ENCODE results near the gene TF.
"Not testable (repeated sequence)": the region's sequence is repeated elsewhere in the genome, so short reads cannot be mapped to it uniquely, and the experiment has no call there.

TF gene

GRCh38 chr3:133745981-133746711 lies at the start of gene TF:
TF (plus strand) TSS chr3:133746393; CDS start chr3:133746441, 48 bp downstream.
- DNase-seq, result no peak

- DNase-seq, result no peak
These were observed 48.2 kb upstream of the TF start for GRCh38 chr3:133697960-133698359.

GRCh38 chr3:133699467-133699866 lies 46.7 kb upstream of the TF start:
- no peak for DNase-seq

DNA sequence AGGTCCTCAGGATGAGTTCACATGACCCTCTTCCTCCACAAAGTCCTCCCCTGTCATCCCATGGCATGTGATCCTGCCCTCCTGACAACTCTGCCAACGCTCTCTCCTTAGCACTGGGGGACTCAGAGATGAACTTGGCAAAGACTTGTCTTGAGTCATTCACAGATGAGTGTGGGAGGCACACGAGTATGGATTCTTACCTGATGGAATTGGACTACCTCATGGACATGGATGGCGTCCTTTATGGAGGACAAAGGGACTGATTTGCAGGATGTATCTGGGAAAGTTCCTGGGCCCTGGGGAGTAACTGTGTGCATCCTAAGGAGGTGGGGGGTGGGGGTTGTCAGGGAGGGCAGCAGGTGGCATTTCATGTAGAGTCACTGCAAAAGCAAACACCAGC lies 46.3 kb upstream of the TF start:
- no peak for DNase-seq

- no peak for DNase-seq
These were observed 45.8 kb upstream of the TF start for GRCh38 chr3:133700351-133700750.

DNA sequence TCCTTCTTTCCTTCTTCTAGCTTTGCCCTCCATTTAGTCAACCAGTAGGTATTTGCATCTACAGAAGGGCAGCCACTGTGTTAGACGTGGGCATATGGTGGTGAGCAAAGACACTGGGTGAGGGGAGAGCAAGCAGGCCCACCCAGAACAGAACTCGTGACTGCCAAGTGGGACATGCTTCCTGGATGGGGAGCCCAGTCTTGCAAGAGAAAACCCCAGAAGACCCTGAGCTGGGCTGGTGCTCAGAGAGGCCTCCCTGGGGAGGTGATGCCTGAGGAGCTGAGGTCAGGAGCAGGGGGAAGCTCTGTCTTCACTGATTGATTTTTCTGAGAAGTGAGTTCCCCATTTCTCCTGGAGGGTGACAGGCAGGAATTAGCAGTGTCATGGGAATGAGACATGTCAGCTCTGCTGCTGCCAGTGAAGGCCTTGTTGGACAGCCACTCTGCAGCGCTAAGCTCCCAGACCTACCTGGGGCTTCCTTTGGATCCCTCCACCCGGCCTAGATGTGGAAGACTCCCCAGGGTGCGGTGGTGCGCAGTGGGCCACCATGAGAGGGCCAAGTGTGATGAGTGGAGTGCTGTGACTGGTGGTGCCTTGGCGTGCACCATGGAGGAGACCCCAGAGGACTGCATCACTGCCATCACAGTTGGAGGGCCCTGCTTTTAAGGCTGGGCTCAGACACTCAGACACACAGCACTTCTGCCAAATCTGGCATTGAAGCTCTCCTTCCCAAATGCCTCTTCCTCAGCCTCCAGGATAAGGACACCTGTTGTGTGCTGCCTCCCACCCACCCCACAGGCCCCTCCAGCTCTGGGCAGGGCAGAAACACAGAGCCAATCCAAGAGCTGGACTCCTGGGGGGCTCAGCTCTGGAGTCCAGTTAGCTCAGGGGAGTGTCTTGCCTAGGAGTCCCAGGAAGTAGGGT lies 44.5 kb upstream of the TF start:
- no peak for DNase-seq

DNA sequence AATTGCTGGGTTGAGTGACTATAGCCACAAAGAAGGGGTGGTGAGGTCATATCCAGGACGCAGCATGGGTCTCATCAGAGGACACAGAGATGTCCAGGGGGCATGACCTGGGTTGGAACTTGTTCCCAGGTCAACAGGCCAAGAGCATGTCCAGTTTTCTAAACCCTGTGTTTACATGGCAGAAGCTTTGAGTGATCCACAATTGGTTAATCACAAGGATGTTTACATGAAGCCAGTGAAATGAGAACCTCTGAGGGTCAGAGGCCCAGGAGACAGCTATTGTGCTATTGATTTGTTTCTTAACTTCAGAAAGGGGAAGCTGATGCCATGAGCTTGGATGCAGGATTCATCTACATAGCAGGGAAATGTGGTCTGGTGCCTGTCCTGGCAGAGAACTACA lies 42.3 kb upstream of the TF start:
- no peak for DNase-seq

DNA sequence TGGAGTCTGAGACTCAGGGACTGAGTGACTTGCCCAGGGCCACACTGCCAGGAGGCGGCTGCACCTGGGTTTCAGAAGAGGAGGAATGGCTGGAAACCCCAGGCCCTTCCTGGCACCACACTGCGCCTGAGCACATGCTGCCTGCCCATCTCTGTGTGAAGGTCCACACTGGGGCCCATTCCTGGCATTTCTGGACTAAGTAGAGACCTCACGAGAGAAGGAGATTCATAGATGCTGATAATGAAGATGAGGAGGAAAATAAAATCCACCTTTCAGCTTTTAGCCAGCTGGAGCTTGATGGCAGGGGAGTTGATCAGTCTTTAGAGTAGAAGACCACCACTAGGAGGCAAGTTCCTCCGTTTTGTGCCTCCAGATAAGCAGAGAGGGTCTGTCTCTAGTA lies 40.2 kb upstream of the TF start:
- DNase-seq, result no peak

GRCh38 chr3:133709139-133709750 lies 36.9 kb upstream of the TF start:
- no peak for DNase-seq

DNA sequence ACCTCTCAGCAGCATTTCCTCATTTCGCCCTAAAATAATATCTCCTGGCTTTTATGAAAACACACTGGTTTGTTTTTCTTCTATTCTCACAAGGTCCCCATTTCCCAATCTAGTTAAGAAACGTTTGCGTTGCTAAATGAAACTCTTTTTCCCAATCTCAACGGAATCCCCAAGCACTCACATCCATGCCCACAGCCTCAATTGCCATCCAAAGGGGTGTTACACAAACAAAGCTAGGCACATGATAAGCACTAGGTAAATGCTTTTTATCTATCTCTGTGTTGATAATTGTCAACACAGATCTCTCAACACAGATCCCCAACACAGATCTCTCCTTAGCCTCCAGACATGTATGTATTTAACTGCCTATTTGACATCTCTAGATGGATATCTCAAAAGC lies 35.2 kb upstream of the TF start:
- DNase-seq, result no peak

DNA sequence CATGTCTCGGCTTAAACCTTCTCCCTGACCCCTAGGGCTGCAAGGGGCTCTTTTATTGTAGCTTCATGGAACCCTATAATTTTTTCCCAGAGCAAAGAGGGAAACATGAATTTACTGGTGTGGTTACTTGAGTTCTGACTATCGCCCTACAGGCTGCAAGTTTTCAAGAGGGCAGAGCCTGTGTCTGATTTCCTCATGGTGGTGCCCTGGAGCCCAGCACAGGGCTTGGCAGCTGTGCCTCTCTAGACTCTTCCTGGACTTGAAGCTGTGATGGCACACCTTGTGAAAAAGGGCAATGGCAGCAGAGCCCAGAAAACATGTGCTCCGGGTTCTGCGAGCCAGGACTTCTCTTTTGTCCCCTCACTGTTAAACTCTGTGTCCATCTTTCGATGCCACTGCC lies 34.2 kb upstream of the TF start:
- DNase-seq, result no peak

DNA sequence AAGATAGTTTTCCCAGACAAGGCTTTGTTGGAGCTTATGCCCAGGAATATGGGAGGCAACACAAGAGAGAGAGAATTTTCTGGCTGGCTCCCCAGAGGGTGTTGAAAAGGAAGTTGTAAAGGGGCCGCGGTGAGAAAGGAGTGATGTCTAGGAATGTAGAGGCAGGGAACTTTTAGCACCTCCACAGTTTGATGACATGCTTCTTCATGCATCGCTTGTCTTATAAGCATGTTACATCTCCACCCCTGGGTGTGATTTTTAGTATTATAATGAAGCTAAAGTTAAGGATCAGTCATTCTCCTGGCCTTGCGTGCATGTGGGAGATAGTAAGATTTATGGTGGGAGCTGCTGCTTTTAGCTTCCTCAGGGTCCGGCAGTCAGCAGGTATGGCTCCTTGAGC lies 32.8 kb upstream of the TF start:
- no peak for DNase-seq

DNA sequence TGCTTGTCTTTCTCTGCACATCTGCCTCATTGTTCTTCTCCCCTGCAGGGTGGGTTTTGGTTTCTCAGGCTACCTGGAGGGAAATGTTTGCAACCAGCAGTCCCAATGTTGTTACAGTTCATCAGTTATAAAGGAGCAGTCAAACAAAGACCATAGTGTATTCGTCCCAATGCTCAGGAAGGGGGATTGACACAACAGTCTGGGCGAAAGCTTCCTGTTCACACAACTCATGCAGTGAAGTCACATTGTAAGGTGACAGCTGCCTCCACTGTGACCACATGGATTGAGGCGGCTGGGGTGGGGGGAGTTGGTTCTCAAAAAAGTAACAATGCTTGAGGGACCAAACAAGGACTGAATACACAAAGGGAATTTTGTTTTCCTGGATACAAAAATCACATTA lies 28.8 kb upstream of the TF start:
- no peak for DNase-seq

DNA sequence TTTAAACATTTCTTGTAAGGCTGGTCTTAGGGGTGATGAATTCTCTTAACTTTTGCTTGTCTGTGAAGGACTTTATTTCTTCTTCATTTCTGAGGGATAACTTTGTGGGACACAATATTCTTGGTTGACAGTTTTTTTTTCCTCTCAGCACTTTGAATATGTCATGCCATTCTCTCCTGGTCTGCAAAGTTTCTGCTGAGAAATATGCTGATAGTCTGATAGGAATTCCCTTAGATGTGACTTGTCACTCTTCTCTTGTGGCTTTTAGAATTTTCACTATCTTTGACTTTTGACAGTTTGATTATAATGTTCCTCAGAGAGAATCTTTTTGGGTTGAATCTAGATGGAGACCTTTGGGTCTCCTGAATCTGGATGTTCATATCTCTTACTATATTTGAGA lies 23.3 kb upstream of the TF start:
- no peak for DNase-seq

GRCh38 chr3:133730993-133731392 lies 15.2 kb upstream of the TF start:
- DNase-seq, result no peak

- not testable (repeated sequence) for DNase-seq
These were observed 14.0 kb upstream of the TF start for GRCh38 chr3:133732231-133732630.

DNA sequence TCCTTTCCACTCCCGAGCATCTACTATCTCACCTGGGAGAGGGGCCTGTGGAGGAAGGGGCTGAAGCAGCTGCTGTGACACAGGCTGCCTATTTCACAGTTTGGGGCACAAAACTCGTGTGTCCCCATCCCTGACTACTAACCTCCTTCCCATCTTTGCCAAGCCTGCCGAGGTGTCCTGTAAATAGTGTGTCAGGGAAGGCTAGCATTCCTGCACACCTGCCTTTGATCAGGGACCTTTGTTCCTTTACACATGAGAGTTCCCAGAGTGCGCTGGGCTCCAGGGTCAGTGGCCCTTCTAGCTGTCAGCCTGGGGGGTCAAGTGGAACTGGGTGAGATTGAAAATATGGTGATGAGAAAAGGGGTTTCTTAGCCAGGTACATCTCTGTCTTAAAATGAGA lies 13.0 kb upstream of the TF start:
- no peak for DNase-seq

DNA sequence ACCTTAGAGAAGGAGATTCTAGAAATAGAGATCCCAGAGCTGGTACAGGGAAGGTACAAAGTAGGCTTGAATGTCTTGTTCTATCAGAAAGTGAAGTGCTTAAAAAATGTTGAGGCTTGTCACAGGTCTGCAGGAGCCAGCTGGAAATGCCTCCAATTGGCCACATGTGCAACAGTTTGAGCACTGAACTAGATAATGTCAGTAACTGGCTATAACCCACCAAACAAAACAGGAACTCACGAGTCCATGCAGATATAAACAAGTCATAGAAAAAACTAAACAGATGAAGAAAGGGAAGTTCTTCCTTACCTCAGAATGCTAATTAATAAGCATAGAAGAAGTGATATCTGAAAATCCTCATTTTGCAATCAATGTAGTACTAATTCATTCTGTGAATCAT lies 11.9 kb upstream of the TF start:
- no peak for DNase-seq

DNA sequence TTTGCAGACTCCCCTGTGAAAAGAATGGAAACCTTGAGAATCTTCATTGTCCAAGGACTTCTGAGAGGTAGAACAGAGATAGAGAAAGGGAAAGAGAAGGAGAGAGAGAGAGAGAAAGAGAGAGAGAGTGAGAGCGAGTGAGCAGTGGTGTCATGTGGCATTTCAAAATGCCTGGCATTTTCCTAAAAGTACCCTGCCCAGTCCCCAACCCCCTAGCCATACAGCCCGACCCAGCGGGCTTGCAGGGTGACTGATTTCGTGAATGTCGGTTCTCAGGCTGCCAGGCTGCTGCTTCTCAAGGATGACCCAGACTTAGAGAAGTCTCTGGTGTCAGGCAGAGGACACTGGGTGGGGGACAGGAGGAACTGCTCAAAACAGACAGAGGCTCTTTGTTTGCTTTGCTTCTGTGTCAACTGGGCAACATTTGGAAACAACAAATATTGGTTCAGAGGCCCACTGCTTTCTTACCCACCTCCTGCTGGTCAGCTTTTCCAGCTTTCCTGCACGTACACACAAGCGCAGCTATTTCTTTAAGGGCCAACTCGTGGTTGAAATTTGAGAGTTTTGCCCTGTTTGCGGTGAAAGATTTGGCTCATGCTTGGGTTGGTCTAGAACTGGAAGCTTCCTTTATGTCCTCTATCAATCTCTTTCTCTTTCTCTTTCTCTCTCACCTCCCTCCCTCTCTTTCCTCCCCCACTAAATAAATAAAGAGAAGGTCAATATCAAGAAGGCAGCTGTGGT lies 3.7 kb upstream of the TF start:
- DNase-seq, result no peak

DNA sequence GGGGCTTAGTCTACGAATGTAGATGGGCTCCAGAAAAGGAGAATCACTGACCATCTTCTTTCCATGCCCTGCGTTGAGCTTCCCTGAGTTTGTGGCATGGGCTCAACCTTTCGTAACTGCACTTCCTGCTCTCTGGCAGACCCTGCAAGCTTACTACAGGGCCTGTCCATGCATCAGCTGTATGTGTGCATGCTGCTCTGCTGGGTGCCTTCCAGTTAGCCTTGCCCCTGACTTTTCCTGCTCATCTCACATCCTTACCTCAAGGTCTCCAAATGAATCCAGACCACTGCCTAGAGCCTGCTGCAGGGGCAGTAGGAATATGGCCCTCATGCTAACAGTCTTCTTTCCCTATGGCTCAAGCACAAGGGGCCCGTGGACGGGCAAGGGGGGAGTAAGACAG lies 2.0 kb upstream of the TF start:
- DNase-seq, result no peak

DNA sequence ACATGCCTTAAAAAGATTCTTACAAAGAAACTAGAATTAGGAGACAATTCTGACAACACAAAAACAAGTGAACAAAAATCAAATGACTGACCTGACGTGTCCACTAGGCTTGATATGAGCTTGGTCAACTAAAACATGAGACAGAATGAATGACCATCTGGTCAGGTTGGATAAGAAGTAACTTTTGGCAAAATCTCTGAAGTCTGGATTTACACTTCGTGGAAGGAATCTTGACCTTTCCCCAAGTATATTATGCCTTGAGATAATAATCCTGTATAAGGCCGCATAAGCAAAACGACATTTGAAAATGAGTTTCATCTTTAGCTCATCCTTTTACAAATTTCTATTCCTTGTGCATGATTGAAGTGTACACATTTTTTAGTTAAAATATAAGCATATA lies 1.1 kb upstream of the TF start:
- DNase-seq, result no peak

DNA sequence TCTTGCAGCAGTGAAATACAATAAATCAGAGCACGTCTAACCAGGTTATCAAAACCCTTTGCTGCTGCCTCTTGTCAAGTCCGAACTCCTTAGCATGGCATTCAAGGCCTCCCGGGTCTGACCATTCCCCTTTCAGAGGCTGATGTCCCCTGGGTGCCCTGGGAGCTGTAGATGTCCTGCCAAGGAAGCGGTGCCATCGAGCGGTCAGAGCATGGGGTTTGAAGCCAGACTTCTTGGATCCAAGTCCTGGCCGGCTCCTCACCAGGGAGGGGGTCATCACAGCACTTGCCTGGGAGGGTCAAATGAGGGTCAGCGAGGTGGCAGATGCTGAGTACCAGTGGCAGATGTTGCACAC lies 496 bp downstream of the TF start:
- DNase-seq, result no peak

- DNase-seq, result no peak
These were observed 1.2 kb downstream of the TF start for GRCh38 chr3:133747373-133747772.

Data from CD4-positive, alpha-beta T cell treated with Interleukin-4 for 4 hours (primary cell).